MG63 (cell line): ENCODE data around the gene DAPK2. TPM values are rescaled to one million over a fixed set of nuclear protein-coding genes. Genes with fewer than 3 reads are reported as not detected.
"Not testable (repeated sequence)": the region's sequence is repeated elsewhere in the genome, so short reads cannot be mapped to it uniquely, and the experiment has no call there.

ENCODE experiments used
- DNase-seq: peaks from one replicate; pipeline ENCODE4 v3.0.0-alpha.2; 2020
- H3K27me3 ChIP-seq: fragments of 250-450 bp; sonication (Bioruptor Pico); 2 replicates; pipeline ENCODE4 v1.5.1; 2020; ENCODE audit warnings: mild to moderate bottlenecking, moderate library complexity
- H3K36me3 ChIP-seq: fragments of 250-450 bp; sonication (Bioruptor Pico); 2 replicates; pipeline ENCODE4 v1.5.1; 2020; ENCODE audit warnings: mild to moderate bottlenecking, moderate library complexity
- H3K4me3 ChIP-seq: fragments of 250-450 bp; sonication (Bioruptor Pico); 2 replicates; pipeline ENCODE4 v1.5.1; 2020; ENCODE audit warnings: mild to moderate bottlenecking, moderate library complexity
- H3K9me3 ChIP-seq: fragments of 250-450 bp; sonication (Bioruptor Pico); 2 replicates; pipeline ENCODE4 v1.5.1; 2020; ENCODE audit warnings: mild to moderate bottlenecking, moderate library complexity
- total RNA-seq: library from RNA; depleted of rRNA; stranded (reverse); fragments of >200 nt; shearing (Covaris generic); gene quantifications from 2 replicates; pipeline ENCODE4 v1.2.3, GENCODE V29; 2014; ENCODE audit warnings: low replicate concordance; rRNA removed

DAPK2 gene
- total RNA-seq = 1.3 and 3.5 TPM in 2 replicates

DNA sequence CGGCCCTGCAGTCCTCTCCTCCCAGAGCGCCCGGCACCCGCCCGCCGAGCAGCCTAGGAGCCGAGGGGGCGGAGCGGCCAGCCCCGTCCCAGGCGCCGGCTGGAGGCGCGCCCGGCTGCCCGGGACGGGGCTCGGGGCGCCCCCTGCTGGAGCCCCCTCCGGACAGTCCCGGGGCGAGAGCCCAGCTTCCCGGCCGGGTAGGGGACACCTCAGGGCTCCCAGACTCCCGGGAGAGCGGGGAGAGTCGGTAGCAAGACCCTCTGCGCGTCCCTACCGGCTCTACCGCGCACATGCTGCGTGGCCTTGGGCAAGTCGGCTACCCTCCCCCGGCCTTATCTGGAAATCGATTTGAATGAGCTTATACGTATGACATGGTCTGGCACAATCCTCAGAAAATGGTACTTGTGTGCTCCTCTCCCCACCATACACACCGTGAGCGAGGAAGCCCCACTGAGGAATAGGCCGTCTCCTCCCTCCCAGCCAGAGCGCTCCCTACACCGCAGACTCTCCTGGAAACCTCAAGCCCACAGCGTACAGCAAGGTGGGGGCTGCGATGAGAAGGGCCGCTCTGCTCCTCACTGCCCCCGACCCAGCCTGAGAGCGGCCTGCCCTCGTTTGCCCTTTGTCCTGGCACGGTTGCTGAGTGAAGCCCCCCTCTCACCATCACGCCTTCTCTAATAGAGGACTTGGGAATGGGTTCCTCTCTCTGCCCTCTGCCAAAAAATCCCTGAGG, at the start of gene DAPK2:
Gene DAPK2 (minus strand): TSS at position 65 of the 733 bp plus-strand sequence. CDS start 6,224 bp downstream, outside the sequence.
- no peaks in the 10 kb centered on the region for H3K27me3 ChIP-seq
- no peaks in the 10 kb centered on the region for H3K36me3 ChIP-seq
- peak within 1 kb of the TSS; percentile 53 for H3K4me3 ChIP-seq
- peak; percentile 82 for DNase-seq
- H3K9me3 ChIP-seq = no peaks in the 10 kb centered on the region

DNA sequence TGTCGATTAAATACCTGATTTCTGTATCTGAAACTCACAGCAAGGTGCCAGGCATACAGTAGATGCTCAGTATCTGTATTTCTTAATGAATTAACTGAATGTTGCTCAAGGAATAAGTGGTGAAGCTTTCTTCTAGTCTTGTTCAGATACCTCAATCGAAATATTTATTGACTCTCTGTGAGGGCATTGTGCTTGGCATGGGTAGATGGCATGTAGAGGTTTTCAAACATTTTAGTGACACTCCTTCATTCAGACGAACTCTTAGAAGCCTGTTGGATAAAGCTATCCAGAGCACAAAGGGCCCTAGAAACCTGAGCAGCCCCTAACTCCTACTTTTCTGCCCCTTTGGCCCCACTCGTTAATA, 49.1 kb upstream of the DAPK2 start:
- DNase-seq = no peak
- Histone ChIP-seq H3K9me3 (no peaks in the 10 kb centered on the region), H3K4me3 (peak overlapping the region; percentile 88), H3K36me3 (peaks cover 11% of the 10 kb centered on the region; the same call in 1 of the 2 replicates), H3K27me3 (no peaks in the 10 kb centered on the region)

GRCh38 chr15:64093627-64094417, 47.5 kb upstream of the DAPK2 start, which contains the start of gene CIAO2A:
Gene CIAO2A (minus strand): TSS chr15:64093838. CDS start chr15:64093768, 70 bp downstream.
- Histone ChIP-seq H3K27me3 (no peaks in the 10 kb centered on the region), H3K36me3 (peaks cover 27% of the 10 kb centered on the region), H3K4me3 (peak within 1 kb of the TSS; percentile 91), H3K9me3 (no peaks in the 10 kb centered on the region)
- DNase-seq = peak; percentile 98

DNA sequence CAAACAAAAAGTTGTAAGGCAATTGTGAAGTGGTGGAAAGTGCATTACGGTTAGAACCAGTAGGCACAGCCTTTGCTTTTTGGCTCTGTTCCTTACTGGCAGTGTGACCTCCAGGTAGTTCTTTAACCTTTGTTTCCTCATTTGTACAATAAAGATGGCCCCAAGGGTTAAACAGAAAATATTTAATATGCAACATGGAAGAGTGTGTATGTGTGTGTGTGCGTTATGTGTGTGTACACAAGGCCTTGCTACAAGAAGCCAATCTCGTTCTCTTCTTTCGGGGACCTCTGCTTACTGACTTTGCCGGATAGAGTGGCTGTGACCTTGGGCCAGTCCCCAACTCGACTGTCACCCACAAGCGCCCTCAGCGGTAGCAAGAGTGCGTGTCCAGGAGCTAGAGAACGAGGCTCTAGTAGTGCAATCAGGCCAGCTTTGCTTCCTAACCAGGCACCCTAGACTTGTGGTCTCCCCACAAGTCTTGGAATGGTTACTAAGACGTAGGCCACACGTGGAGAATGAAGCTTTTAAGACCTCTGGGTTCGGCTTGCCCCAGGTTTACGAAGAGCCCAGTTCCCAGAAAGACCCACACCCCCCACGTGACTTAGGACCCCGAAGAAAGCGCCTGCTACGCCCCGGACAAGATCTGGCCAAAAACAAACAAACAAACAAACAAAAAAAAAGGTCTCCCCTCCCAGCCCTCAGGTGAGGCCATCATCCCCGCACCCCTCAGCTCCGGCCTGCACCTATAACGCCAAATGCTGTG, 46.8 kb upstream of the DAPK2 start:
- Histone ChIP-seq H3K36me3 (peaks cover 32% of the 10 kb centered on the region), H3K9me3 (no peaks in the 10 kb centered on the region), H3K27me3 (no peaks in the 10 kb centered on the region), H3K4me3 (peak overlapping the region; percentile 91)
- DNase-seq = peak; percentile 30

DNA sequence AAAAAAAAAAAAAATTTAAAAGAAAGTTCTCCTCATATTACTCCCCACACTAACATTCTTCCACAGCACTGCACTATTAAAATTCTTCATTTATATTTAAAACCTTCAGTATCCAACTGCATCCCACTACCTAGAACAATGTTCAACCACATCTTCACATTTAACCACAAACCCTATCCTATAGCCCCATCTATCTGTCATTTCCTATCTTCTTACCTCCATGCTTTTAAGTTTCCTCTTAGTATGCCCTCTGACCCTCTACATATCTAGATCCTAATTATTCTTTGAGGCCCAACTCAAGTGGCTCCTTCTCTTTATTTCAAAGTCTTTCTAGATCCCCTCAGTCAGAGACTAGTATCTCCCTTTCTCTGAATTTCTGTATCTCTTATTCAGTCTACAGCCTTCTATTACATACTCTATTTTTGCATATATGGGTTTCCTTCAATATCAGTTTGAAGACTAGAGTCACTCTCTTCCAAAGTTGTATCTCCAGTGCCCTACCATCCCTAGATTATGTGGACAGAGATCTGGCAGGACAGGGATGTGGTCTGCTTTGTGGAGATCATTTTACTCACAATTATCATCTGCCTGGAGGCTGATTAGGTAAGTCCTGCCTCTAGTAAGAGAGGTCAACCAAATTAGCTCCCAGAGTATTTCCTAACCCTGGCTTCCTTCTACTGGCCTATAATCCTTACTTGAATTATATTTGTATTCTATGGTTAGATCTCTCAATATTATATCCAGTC, 46.0 kb upstream of the DAPK2 start:
- no peaks in the 10 kb centered on the region for H3K9me3 ChIP-seq
- H3K27me3 ChIP-seq = no peaks in the 10 kb centered on the region
- peaks cover 39% of the 10 kb centered on the region for H3K36me3 ChIP-seq
- no peak for DNase-seq
- H3K4me3 ChIP-seq = peak overlapping the region; percentile 91

DNA sequence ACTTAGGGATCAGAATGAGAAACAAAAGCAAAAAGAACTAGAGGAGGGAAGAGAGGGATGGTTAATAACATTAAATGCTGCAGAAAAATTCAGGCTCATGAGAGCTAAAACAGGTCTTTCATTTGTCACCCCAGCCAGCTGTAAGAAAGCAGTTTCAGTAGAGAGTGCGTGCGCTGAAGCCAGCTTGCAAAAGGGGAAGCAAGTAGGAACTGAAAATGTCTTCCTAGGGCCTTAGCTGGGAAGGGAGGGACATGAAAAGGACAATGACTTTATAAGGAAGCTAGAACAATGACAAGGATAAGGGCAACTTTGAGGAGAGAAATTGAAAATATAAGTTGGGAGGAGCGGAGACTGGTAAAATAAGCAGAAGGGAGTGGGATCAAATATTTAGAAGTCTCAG, 44.2 kb upstream of the DAPK2 start:
- Histone ChIP-seq H3K9me3 (no peaks in the 10 kb centered on the region), H3K36me3 (peaks cover 44% of the 10 kb centered on the region), H3K4me3 (no peak overlapping the region), H3K27me3 (no peaks in the 10 kb centered on the region)
- no peak for DNase-seq

DNA sequence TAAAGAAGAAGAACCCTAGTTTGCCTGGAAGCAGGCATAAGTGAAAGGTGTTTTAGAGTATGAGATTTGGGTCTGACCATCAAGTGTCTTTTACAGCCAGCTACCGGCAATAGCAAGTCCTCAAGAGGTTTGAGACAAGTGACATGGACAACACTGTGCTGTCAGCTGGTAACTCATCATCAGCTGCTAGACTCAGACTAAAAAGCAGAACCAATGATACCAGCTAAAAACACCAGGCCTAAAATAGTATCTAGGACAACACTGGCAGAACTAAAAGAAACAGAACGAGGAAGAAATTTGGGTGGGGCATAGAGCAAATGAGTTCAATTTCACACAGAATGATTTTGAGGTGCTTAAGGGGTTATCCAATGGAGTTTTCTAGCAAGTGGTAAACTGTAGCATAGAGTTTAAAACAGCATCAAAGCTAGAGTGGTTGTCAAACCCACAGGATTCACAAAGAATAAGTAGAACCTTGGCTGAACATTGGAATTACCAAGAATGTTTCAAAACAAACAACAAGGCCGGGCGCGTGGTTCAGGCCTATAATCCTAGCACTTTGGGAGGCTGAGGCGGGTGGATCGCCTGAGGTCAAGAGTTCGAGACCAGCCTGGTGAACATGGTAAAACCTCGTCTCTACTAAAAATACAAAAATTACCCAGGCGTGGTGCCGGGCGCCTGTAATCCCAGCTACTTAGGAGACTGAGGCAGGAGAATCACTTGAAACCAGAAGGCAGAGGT, 43.4 kb upstream of the DAPK2 start:
- Histone ChIP-seq H3K36me3 (peaks cover 44% of the 10 kb centered on the region), H3K4me3 (no peak overlapping the region)
- DNase-seq = no peak

DNA sequence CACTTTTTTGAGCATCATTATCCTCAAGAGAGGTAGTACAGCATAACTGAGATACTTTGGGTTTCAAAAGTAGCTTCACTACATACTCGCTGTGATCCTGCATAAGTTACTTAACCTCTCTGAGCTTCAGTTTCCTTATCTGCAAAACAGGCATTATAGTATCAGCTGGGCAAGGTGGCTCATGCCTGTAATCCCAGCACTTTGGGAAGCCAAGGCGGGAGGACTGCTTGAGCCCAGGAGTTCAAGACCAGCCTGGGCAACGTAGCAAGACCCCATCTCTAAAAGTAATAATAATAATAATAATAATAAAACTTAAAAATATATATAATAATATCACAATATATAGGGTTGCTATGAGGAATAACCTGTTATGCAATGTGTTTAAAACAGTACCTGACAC, 36.5 kb upstream of the DAPK2 start:
- H3K4me3 ChIP-seq = no peak overlapping the region
- no peaks in the 10 kb centered on the region for H3K9me3 ChIP-seq

More for the DNA sequence above, 43.4 kb upstream of the DAPK2 start:
- H3K9me3 ChIP-seq = no peaks in the 10 kb centered on the region
- no peaks in the 10 kb centered on the region for H3K27me3 ChIP-seq

GRCh38 chr15:64073496-64073895, 27.2 kb upstream of the DAPK2 start:
- not testable (repeated sequence) for H3K9me3 ChIP-seq, DNase-seq, H3K27me3 ChIP-seq, H3K4me3 ChIP-seq
- H3K36me3 ChIP-seq = peaks cover 18% of the 10 kb centered on the region

More for the DNA sequence above, 36.5 kb upstream of the DAPK2 start:
- peaks cover 38% of the 10 kb centered on the region for H3K36me3 ChIP-seq
- no peaks in the 10 kb centered on the region for H3K27me3 ChIP-seq
- DNase-seq = no peak

GRCh38 chr15:64072812-64073211, 26.5 kb upstream of the DAPK2 start:
- H3K4me3 ChIP-seq = no peak overlapping the region
- no peaks in the 10 kb centered on the region for H3K9me3 ChIP-seq
- H3K36me3 ChIP-seq = peaks cover 18% of the 10 kb centered on the region
- no peaks in the 10 kb centered on the region for H3K27me3 ChIP-seq
- no peak for DNase-seq

DNA sequence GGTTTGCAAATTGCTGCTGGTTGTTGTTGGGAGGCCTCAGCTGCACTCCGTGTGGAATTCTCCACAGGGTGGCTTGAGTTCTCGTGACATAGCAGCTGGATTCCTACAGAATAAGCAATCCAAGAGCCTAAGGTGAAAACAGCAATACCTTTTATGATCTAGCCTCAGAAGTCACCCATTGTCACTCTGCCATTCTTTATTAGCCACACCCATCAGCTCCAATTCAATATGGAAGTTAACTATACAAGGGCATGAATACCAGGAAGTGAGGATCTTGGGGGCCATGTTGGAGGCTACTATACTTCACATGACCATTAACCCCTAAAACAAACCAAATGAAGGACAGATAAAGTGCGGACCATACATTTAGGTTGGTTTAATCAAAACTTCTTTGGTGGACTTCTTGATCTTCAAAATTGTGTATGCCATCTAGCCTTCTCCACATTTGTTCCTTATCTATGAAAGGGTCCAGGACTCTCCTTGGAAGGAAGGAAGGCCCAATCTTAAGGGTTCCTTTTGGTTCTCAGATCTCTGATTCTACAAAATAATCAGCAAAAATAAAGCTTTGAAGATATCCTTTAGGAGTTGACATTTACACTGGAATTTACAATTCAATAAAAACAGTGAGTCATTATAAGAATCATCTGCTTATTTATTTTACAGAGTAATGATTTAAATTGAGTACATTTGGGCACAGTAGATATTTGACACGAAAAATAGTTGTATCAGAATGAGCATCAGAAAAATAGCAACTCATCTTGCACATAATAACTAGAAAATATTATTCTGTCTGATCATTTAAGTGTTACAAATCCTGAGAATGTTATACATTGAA, 25.9 kb upstream of the DAPK2 start:
- Histone ChIP-seq H3K4me3 (no peak overlapping the region), H3K27me3 (no peaks in the 10 kb centered on the region), H3K36me3 (peaks cover 18% of the 10 kb centered on the region), H3K9me3 (no peaks in the 10 kb centered on the region)
- no peak for DNase-seq

- H3K36me3 ChIP-seq = peaks cover 18% of the 10 kb centered on the region
- H3K4me3 ChIP-seq = no peak overlapping the region
- H3K9me3 ChIP-seq = no peaks in the 10 kb centered on the region
- DNase-seq = peak; percentile 73
- no peaks in the 10 kb centered on the region for H3K27me3 ChIP-seq
These were observed 24.9 kb upstream of the DAPK2 start for GRCh38 chr15:64070965-64071851.

GRCh38 chr15:64070106-64070505, 23.8 kb upstream of the DAPK2 start:
- no peak overlapping the region for H3K4me3 ChIP-seq
- DNase-seq = no peak

GRCh38 chr15:64068133-64068532, 21.8 kb upstream of the DAPK2 start:
- Histone ChIP-seq H3K9me3 (no peaks in the 10 kb centered on the region), H3K36me3 (peaks cover 9% of the 10 kb centered on the region), H3K27me3 (no peaks in the 10 kb centered on the region), H3K4me3 (no peak overlapping the region)
- DNase-seq = no peak

More at GRCh38 chr15:64070106-64070505, 23.8 kb upstream of the DAPK2 start:
- H3K9me3 ChIP-seq = no peaks in the 10 kb centered on the region
- H3K36me3 ChIP-seq = peaks cover 15% of the 10 kb centered on the region
- no peaks in the 10 kb centered on the region for H3K27me3 ChIP-seq
